HCT116 (cell line): Measurements from ENCODE around the gene ADA.

Source experiments
- CEBPB ChIP-seq: IDR thresholded peaks from 2 replicates; pipeline ENCODE4 v1.6.1; 2012; ENCODE audit warnings: low read depth
- EZH2 ChIP-seq: fragments of 200-600 bp; sonication (generic); IDR thresholded peaks from 2 replicates; pipeline ENCODE4 v1.6.1; 2017; ENCODE audit warnings: antibody characterized with exemption, mixed run types
- SP1 ChIP-seq: IDR thresholded peaks from 2 replicates; pipeline ENCODE4 v1.6.1; 2012; ENCODE audit warnings: low read depth
- TF ChIP-seq, protein P1 (sequence below), 3 experiments: fragments of 200-600 bp in 1 of 3; sonication (generic) in 1 of 3; IDR thresholded peaks in 2 of 3; conservative IDR thresholded peaks in 1 of 3; 2 replicates each; pipeline ENCODE4 v1.5.1; 2012 to 2017; ENCODE audit warnings: low read depth in 2 of 3, low read length in 2 of 3, antibody characterized with exemption in 1 of 3, borderline replicate concordance in 1 of 3, control low read depth in 1 of 3, mild to moderate bottlenecking in 1 of 3, mixed read lengths in 1 of 3, mixed run types in 1 of 3, moderate library complexity in 1 of 3; ENCODE audit not compliant: insufficient read depth in 1 of 3

DNA sequence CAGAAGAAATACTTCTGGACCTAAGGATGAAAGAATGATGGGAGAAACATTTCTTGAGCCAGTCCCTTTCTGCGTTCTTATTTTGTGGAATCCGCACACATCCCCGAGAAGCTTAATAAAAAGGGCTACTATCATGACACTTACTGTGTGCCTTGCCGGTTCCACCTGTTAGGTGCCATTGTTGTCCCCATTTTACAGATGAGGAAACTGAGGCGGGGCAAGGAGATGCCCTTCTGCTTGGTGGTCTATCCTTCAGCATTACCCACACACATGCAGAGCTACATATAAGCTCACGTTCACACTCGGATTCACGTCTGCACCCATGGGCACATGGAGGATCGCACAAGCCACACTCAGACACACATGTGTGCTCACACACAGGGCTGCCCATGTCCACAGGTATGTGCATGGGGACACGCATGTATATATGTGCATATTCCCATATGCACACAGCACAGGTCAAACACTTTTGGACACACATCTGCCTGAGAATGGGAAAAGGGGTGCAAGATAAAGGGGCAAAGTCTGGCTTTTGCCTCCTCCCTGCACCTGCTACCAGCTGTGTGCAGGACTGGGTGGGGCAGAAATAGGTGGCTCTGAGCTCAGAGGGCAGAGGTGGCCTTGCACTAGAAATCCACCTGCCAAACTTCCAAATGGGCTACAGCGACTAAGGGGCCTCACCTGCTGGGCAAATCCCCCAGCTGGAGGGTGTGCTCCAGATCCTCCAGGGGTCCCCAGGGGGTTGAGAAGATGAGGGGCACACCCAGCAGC lies 30.5 kb upstream of the ADA start:
- TF ChIP-seq, protein P1, sequence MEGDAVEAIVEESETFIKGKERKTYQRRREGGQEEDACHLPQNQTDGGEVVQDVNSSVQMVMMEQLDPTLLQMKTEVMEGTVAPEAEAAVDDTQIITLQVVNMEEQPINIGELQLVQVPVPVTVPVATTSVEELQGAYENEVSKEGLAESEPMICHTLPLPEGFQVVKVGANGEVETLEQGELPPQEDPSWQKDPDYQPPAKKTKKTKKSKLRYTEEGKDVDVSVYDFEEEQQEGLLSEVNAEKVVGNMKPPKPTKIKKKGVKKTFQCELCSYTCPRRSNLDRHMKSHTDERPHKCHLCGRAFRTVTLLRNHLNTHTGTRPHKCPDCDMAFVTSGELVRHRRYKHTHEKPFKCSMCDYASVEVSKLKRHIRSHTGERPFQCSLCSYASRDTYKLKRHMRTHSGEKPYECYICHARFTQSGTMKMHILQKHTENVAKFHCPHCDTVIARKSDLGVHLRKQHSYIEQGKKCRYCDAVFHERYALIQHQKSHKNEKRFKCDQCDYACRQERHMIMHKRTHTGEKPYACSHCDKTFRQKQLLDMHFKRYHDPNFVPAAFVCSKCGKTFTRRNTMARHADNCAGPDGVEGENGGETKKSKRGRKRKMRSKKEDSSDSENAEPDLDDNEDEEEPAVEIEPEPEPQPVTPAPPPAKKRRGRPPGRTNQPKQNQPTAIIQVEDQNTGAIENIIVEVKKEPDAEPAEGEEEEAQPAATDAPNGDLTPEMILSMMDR (IDR thresholded peaks at IDR 0.05 in 2 of 3, conservative IDR thresholded peaks at IDR 0.05 in 1 of 3; ENCODE audit: borderline replicate concordance in 1 of 3, insufficient read depth in 1 of 3, low read depth in 2 of 3, low read length in 2 of 3): no peak
- TF ChIP-seq SP1 (no peak), EZH2 (no peak), CEBPB (no peak)
